MCF 10A (cell line): ENCODE results near the gene TM4SF20. TPM values are rescaled to one million over a fixed set of nuclear protein-coding genes. Genes with fewer than 3 reads are reported as not detected.

Experiments
- BruUV-seq: library from RNA; stranded (reverse); fragments of 400-500 nt; replicated peaks from 2 replicates; lab custom pipeline; 2021; lab: Mats Ljungman, UMichigan
- CTCF ChIA-PET: fragments of 300-600 bp; sonication (Branson Sonifier 250); formaldehyde crosslinking; extraction: SDS; loops from one replicate; lab custom pipeline; 2021; ENCODE audit warnings: antibody characterized with exemption, inconsistent platforms; lab: Yijun Ruan, JAX
- POLR2A ChIA-PET: fragments of 300-600, 350-650 bp; sonication (Branson Sonifier 250); formaldehyde crosslinking; extraction: SDS; loops from one replicate; lab custom pipeline; 2020; ENCODE audit warnings: antibody characterized with exemption, inconsistent platforms; lab: Yijun Ruan, JAX
- DNase-seq: peaks from one replicate; pipeline ENCODE4 v3.0.0-alpha.2; 2018; ENCODE audit not compliant: unreplicated experiment
- H3K27ac Mint-ChIP-seq: one replicate; pipeline ENCODE4 v1.8.0; 2022; ENCODE audit warnings: mild to moderate bottlenecking, low read depth, mixed read lengths; ENCODE audit not compliant: unreplicated experiment
- H3K27me3 Mint-ChIP-seq: one replicate; pipeline ENCODE4 v1.8.0; 2022; ENCODE audit warnings: mixed read lengths; ENCODE audit not compliant: insufficient read depth, unreplicated experiment
- H3K36me3 Mint-ChIP-seq: one replicate; pipeline ENCODE4 v1.8.0; 2022; ENCODE audit warnings: mild to moderate bottlenecking, moderate library complexity, mixed read lengths; ENCODE audit not compliant: insufficient read depth, unreplicated experiment
- H3K4me1 Mint-ChIP-seq: one replicate; pipeline ENCODE4 v1.8.0; 2022; ENCODE audit warnings: mixed read lengths; ENCODE audit not compliant: insufficient read depth, unreplicated experiment
- H3K4me3 Mint-ChIP-seq: one replicate; pipeline ENCODE4 v1.8.0; 2022; ENCODE audit warnings: mild to moderate bottlenecking, moderate library complexity, mixed read lengths; ENCODE audit not compliant: unreplicated experiment
- H3K9me3 Mint-ChIP-seq: one replicate; pipeline ENCODE4 v1.8.0; 2022; ENCODE audit warnings: mixed read lengths; ENCODE audit not compliant: unreplicated experiment
- intact Hi-C: fragments of 100-400 bp; cut with micrococcal nuclease; formaldehyde crosslinking; loops from 2 replicates; pipeline ENCODE4 v1.14.1; 2022
- total RNA-seq: library from RNA; stranded (reverse); gene quantifications from 2 replicates; pipeline ENCODE4 v1.2.3, GENCODE V29; 2022
- TF ChIP-seq, protein P1 (sequence below): fragments of 200-600 bp; IDR thresholded peaks from one replicate; pipeline ENCODE4 v1.8.0; 2022; ENCODE audit warnings: antibody characterized with exemption, mild to moderate bottlenecking; ENCODE audit not compliant: unreplicated experiment

TM4SF20 gene
- total RNA-seq, 1 experiment from 2014 or later: not detected

DNA sequence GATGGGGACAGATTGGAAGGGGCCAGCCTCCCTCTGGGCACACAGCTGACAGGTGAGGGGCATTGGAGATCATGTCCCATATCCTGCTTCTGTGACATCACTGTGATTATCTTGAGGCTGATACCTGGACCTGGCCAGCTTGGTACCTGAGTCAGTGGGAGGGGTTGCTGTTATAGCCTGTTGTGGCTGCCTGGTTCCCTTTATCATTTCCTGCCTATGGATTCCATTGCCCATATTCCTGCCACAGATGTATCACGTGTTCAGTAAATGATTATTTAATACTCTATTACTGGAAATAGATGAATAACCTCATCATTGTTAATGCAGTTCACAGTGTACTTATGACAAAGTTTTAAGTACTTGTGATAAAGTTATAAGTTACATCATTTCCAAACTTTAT lies 16.4 kb upstream of the TM4SF20 start:
- no peaks in the 10 kb centered on the region for H3K36me3 Mint-ChIP-seq
- no peak overlapping the region for H3K4me3 Mint-ChIP-seq
- H3K27ac Mint-ChIP-seq: no peak overlapping the region
- peaks cover 13% of the 10 kb centered on the region for H3K4me1 Mint-ChIP-seq
- no TSS peak for BruUV-seq
- ChIA-PET CTCF (interaction anchor here (2.5 kb wide), 1 partner anchor 10 kb away, joined by 6 read pairs; no protein-coding TSS in a partner anchor), POLR2A (no interaction called here)
- DNase-seq: no peak
- TF ChIP-seq, protein P1, sequence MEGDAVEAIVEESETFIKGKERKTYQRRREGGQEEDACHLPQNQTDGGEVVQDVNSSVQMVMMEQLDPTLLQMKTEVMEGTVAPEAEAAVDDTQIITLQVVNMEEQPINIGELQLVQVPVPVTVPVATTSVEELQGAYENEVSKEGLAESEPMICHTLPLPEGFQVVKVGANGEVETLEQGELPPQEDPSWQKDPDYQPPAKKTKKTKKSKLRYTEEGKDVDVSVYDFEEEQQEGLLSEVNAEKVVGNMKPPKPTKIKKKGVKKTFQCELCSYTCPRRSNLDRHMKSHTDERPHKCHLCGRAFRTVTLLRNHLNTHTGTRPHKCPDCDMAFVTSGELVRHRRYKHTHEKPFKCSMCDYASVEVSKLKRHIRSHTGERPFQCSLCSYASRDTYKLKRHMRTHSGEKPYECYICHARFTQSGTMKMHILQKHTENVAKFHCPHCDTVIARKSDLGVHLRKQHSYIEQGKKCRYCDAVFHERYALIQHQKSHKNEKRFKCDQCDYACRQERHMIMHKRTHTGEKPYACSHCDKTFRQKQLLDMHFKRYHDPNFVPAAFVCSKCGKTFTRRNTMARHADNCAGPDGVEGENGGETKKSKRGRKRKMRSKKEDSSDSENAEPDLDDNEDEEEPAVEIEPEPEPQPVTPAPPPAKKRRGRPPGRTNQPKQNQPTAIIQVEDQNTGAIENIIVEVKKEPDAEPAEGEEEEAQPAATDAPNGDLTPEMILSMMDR: no peak
- H3K9me3 Mint-ChIP-seq: no peaks in the 10 kb centered on the region
- no peaks in the 10 kb centered on the region for H3K27me3 Mint-ChIP-seq
- intact Hi-C loops: no loop called here

DNA sequence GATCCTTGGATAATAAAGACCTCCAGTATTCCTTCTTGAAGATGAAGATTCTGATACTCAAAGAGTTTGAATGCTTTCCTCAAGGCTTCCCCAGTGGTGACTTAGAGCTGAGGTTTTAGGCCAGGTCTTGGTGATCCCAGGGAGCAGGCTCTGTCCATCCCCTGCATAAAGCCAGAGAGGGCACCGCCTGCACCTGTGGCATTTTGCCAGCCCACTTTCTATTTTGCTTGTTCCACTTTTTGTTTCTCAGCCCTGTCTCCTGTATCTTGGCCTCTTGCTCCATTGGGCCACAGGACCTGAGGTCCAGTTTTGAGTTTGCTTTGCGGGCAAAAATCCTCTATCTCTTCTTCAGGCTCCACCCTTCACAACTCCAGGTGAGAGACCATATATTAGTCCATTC lies 15.3 kb upstream of the TM4SF20 start:
- ChIA-PET CTCF (interaction anchor here (1.1 kb wide), 1 partner anchor 74 kb away, joined by 4 read pairs; no protein-coding TSS in a partner anchor), POLR2A (interaction anchor here (0.6 kb wide), 1 partner anchor 35 kb away, joined by 3 read pairs; no protein-coding TSS in a partner anchor)
- DNase-seq: no peak
- no peaks in the 10 kb centered on the region for H3K27me3 Mint-ChIP-seq
- H3K36me3 Mint-ChIP-seq: no peaks in the 10 kb centered on the region
- BruUV-seq: no TSS peak
- TF ChIP-seq, protein P1: no peak
- H3K4me1 Mint-ChIP-seq: peaks cover 13% of the 10 kb centered on the region
- H3K27ac Mint-ChIP-seq: no peak overlapping the region
- intact Hi-C loops: no loop called here
- no peaks in the 10 kb centered on the region for H3K9me3 Mint-ChIP-seq
- H3K4me3 Mint-ChIP-seq: no peak overlapping the region

DNA sequence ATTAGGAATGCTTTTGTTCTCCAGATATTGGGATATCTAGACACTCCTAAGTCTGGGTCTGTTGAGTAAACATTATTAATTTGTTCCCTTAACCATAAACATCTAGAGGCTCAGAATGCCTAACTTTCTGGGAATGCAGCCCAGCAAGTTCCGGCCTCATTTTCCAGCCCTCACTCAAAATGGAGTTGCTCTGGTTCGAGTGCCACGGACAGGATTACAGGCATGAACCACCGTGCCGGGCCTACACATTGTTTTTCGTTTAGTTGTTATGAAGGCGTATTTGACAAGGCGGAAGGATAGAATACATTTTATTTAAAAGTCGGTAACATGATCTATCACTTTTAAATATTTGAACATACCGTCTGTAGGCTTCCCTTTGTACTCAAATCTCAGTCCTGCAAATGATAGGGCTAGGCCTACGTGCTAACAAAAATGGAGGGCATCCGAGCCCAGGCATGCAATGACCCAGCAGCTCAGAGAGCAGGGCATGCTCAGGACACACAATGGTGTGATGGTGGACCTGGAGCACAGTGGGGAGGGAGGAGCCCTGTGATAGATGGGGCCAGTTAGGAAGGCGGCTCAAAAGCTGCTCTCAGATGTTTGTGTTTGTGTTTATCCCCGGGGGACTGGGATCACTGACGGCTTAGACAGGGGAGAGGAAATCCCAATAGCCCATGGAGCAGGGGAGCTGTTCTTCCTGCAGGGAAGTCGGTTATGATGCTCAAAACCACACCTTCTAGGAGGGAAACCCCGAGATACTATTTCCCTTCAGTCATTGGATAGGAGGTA lies 11.6 kb upstream of the TM4SF20 start:
- Mint-ChIP-seq H3K4me3 (no peak overlapping the region), H3K4me1 (peaks cover 10% of the 10 kb centered on the region), H3K9me3 (no peaks in the 10 kb centered on the region), H3K27me3 (no peaks in the 10 kb centered on the region), H3K27ac (no peak overlapping the region), H3K36me3 (peaks cover 5% of the 10 kb centered on the region)
- ChIA-PET POLR2A (interaction anchor here (1.2 kb wide), 1 partner anchor 81 kb away, joined by 3 read pairs; no protein-coding TSS in a partner anchor), CTCF (interaction anchor here (0.7 kb wide), 1 partner anchor 16 kb away, joined by 4 read pairs; no protein-coding TSS in a partner anchor)
- DNase-seq: no peak
- no TSS peak for BruUV-seq
- intact Hi-C loops: no loop called here
- TF ChIP-seq, protein P1: no peak

DNA sequence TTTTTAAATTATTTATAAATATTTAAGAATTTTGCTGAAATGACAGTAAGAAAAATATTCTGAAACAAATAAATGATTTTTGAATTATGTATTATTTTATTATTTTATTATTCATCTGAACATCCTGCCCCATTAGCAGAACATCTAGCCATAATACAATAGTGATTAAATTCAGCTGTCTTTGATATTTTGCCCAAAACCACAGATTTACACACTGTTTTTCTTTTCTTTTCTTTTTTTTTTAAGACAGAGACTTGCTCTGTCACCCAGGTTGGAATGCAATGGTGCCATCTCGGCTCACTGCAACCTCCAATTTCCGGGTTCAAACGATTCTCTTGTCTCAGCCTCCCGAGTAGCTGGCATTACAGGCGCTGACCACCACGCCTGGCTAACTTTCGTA lies 10.6 kb upstream of the TM4SF20 start:
- Mint-ChIP-seq H3K9me3 (no peaks in the 10 kb centered on the region), H3K27me3 (no peaks in the 10 kb centered on the region)
- POLR2A ChIA-PET: interaction anchor here (0.9 to 1.2 kb wide), 2 partner anchors 13 to 82 kb away, joined by 3 read pairs; no protein-coding TSS in a partner anchor

More for the DNA sequence above, 10.6 kb upstream of the TM4SF20 start:
- intact Hi-C loops: no loop called here
- peaks cover 5% of the 10 kb centered on the region for H3K36me3 Mint-ChIP-seq
- peak overlapping the region; percentile 63 for H3K27ac Mint-ChIP-seq
- CTCF ChIA-PET: interaction anchor here (0.6 kb wide), 1 partner anchor 376 kb away, joined by 3 read pairs; no protein-coding TSS in a partner anchor
- no peak overlapping the region for H3K4me3 Mint-ChIP-seq
- no TSS peak for BruUV-seq
- TF ChIP-seq, protein P1: no peak
- DNase-seq: no peak
- H3K4me1 Mint-ChIP-seq: peaks cover 6% of the 10 kb centered on the region
